HG03175 (cell line): Measurements from ENCODE around the gene LMNB1.
"Not testable (repeated sequence)": the region's sequence is repeated elsewhere in the genome, so short reads cannot be mapped to it uniquely, and the experiment has no call there.

Source experiments
- ATAC-seq: cut with Tn5 transposase; IDR thresholded peaks from one replicate; pipeline ENCODE4 v1.9.1; 2021; ENCODE audit warnings: mild to moderate bottlenecking, moderate library complexity; ENCODE audit not compliant: unreplicated experiment

Gene LMNB1

DNA sequence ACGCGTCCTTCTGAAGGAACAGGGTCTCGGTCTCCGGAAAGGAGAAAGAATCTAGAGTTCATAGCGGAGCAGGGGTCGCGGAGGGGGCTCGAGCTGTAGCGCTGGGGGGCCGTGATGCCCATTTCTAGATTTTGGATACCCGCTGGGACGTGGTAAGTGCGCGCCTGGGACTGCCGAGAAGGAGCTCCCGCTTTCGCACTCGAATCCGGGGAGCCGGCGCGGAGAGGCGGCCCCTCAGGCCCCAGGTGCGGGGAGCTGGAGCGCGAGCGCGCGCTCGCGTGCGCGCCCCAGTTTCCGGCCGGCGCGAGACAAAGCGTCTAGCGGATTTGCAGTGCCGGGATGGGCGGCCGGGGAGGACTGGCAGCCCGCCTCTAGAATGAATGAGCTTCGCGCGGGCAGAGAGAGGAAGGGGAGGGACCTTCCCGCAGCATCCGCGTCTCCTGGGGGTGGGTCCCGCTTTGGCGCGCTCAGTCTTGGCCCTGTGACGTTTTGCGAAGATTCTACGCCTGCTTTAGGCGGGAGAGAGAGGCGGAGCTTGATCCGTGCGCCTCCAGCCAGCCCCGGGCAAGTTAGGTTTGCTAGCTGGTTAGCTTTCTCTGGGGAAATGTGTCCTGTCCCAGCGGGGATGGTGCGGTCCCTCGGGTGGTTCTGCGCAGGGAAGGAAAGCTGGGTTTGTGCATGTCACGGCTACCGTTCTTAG is 1.2 kb downstream of the LMNB1 start:
- peak; percentile 68 for ATAC-seq

- ATAC-seq: peak; percentile 5
Observed at GRCh38 chr5:126778675-126779403, 1.9 kb downstream of the LMNB1 start.

- ATAC-seq: no peak
Observed at GRCh38 chr5:126780165-126780827, 3.4 kb downstream of the LMNB1 start.

DNA sequence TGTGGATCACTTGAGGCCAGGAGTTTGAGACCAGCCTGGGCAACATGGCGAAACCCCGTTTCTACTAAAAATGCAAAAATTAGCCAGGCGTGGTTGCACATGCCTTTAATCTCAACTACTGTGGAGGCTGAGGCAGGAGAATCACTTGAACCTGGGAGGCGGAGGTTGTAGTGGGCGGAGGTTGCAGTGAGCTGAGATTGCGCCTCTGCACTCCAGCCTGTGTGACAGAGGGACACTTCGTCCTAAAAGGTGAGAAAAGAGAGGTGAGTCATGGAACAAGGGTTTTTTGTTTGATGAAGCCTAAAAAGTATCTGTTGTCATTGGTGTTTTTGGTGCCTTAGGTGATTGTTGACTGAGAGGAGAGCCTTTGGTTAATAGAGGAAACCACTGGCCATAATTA is 11.5 kb downstream of the LMNB1 start:
- not testable (repeated sequence) for ATAC-seq

- ATAC-seq: no peak
Observed at GRCh38 chr5:126793097-126793496, 16.2 kb downstream of the LMNB1 start.

- ATAC-seq: not testable (repeated sequence)
Observed at GRCh38 chr5:126793648-126794047, 16.7 kb downstream of the LMNB1 start.

GRCh38 chr5:126794157-126794828 is 17.4 kb downstream of the LMNB1 start:
- ATAC-seq: no peak

DNA sequence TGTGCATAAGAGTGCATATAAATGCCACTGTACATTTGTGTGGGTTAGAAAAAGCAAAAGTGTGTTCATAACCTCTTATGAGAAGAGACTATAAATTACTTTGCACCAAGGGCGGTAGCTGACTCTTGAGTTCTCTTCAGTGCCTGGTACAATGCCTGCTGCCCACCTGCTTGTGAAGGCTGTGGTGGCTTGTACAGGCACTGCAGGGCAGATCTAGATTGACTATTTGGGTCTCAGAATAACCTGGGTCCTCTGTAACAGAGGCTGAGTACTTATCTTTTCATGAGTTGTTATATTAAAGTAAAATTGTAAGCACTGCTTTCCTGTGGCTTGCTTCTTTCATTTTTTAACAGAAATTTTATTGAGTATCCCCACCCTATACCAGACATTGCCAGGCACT is 22.8 kb downstream of the LMNB1 start:
- no peak for ATAC-seq

GRCh38 chr5:126801174-126801991 is 24.4 kb downstream of the LMNB1 start:
- no peak for ATAC-seq

DNA sequence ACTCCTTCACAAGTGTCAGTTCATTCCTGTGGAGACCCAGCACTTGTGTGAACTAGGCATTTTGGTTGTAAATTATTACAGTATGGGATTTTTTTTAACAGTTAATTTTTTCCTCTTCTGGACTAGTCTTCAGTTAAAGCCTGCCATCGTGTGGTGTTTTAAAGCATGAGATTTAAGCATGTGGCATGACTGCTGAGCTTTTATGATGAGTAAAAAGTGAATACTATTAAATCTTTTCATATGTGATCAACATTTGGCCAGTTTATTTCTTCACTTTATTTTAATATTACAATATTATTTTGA is 25.0 kb downstream of the LMNB1 start:
- ATAC-seq: no peak

DNA sequence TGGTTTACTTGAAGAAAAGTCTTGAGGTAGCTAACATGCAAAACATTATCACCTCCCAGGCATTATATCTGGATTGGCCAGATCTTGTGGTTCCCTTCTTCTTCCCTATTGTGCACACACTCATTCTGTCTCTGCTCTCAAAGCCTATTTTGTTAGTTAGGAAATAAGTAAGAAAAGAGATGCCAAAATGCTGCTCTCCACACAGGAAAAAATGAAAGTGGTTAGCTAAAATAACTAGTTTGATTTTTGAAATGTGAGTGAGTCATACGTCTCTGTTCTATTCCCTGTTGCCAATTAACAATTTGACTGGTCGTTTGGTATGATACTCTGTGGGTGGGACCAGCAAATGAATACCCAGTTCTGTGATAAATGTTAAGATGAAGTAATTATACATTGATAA is 28.1 kb downstream of the LMNB1 start:
- no peak for ATAC-seq

GRCh38 chr5:126808521-126808988 is 31.6 kb downstream of the LMNB1 start:
- peak; percentile 57 for ATAC-seq

DNA sequence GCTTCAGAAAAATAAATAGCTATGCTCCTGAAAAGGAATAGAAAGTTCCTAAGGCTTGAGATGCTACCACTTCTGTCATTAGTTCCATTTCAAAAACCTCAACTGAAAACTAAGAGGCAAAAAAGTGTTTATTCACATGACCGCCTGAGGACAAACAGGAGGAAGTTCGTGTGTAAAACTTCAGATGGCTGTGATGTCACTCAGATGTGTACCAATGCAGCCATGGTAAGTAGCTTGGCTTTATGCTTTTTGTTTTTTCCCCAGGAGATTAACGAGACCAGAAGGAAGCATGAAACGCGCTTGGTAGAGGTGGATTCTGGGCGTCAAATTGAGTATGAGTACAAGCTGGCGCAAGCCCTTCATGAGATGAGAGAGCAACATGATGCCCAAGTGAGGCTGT is 33.0 kb downstream of the LMNB1 start:
- no peak for ATAC-seq

- no peak for ATAC-seq
Observed at GRCh38 chr5:126810596-126811380, 33.9 kb downstream of the LMNB1 start.

GRCh38 chr5:126811515-126812198 is 34.7 kb downstream of the LMNB1 start:
- no peak for ATAC-seq

DNA sequence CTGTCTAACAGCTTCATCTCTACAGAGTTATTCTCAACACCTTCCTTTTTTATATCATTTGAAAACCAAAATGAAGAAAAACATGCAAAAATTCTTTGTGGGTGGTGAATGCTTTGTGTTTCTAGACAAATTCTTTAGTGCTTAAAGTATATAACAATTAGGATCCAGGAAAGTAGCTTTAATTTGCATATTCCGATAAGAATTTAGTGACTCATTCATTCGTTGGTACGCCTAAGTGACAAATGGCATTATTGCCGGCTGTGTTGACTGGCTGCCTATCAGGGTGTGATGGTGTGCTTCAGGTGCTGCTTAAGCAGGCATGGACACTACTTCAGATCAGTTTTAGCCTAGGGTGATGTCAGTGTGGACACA is 35.2 kb downstream of the LMNB1 start:
- ATAC-seq: no peak

- ATAC-seq: not testable (repeated sequence)
Observed at GRCh38 chr5:126813799-126814198, 36.9 kb downstream of the LMNB1 start.

DNA sequence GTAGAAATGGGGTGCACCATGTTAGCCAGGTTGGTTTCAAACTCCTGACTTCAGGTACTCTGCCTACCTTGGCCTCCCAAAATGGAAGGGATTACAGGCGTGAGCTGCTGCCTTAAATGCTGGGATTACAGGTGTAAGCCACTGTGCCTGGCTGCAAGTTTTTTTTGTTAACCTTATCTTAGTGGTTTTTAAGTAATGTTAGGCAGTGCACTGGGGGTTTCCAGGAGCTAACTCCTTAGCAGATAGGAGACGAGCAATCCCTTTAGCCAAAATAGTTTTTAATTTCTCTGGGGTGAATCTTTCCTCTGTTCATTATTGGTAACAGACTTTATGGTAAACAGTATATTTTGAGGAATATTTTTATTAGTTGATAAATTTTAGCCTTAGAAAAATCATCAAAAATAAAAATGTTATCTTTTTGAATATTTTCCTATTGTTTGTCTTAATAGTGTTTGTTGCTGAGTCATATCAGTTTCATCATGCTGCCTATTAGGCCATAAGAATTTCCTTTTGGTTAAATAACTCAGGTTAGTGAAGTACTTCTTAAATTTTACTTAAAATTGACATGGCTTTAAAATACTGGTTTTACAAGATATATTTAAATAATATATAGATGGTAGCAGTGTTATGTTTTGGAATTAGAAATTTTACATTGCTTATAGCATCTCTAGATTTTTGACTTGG is 37.9 kb downstream of the LMNB1 start:
- ATAC-seq: no peak

DNA sequence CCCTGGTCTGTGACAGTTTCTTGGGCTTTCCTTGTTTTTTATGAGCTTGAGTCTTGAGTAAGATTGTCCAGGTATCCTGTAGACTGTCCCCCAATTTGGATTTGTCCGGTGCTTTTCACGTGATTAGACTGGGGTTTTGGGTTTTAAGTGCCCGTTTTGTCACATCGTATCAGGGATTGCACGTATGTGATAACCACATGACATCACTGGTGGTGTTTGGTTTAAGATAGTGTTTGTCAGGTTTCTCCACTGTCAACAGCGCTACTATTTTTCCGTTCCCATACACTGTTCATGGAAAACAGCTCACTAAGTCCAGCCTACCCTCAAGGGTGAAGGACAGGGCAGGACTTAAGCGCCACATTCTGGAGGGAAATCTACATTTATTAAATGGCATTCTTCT is 39.7 kb downstream of the LMNB1 start:
- no peak for ATAC-seq
